B cell (primary cell): Measurements from ENCODE around the gene ARPIN.

Source experiments
- CTCF ChIP-seq: fragments of 200-600 bp; IDR thresholded peaks from one replicate; pipeline ENCODE4 v1.8.0; 2022; ENCODE audit warnings: antibody characterized with exemption, mild to moderate bottlenecking
- EZH2 ChIP-seq: IDR thresholded peaks from 2 replicates; pipeline ENCODE4 v1.6.1; 2012; ENCODE audit warnings: borderline replicate concordance, low read depth, mild to moderate bottlenecking, moderate library complexity, low read length; ENCODE audit not compliant: insufficient read depth, poor library complexity, severe bottlenecking

DNA sequence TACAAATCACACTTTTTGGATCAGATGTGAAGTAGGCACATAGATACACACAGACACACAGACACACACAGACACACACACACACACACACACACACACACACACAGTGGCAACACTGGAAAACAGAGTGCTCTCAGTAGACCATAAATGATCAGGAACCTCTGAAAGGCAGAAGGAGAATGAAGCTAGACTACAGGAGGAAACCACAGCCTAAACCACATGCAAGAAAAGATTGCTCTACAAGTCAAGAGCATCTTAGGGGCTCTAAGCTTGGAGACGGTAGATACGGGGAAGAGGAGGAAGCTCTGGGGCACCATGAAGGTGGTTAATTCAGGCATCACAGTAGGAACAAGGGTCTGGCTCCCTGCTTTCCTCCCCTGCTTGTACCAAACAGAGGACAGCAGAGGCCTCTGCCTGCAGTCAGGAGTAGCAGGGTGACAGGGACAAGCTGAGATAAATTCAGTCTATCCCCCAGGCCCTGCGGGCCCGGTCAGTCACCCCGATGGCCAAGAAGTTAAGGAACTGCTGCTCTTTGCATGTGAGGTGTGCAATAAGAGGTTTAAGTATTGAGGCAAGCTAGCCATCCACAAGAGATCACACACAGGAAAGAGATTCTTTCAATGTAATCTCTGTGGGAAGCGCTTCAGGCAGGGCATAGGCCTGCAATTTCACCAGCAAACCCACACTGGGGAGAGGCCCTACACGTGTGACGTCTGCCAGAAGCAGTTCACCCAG is 23.5 kb upstream of the ARPIN start:
- no peak for TF ChIP-seq CTCF
- no peak for TF ChIP-seq EZH2
